Stimulated activated naive B cell treated with anti-CD40 and anti-IgM and Interleukin-4, amounts not matched to agents 10 μg/mL and 1 μg/mL and 100 μg/mL, for 72 hours (primary cell): ENCODE results near the gene MYLIP.
A peak's percentile ranks its signal among the peaks of the same experiment; 100 is the strongest.

ENCODE experiments used
- ATAC-seq, 2 donors: fragments of 150-1000 bp; cut with Tn5 transposase; replicated peaks; 2 replicates each; pipeline ENCODE4 v1.10.0; 2021; ENCODE audit warnings: moderate library complexity in 1 of 2
- DNase-seq: peaks from one replicate; pipeline ENCODE4 v3.0.0; 2021
- H3K27ac Mint-ChIP-seq: one replicate; pipeline ENCODE4 v1.8.0; 2022; ENCODE audit warnings: mild to moderate bottlenecking, mixed read lengths
- H3K27me3 Mint-ChIP-seq, 2 donors: one replicate each; pipeline ENCODE4 v1.8.0; 2022; ENCODE audit warnings: mixed read lengths in 2 of 2
- H3K36me3 Mint-ChIP-seq, 2 donors: one replicate each; pipeline ENCODE4 v1.8.0; 2022; ENCODE audit warnings: mixed read lengths in 2 of 2, mild to moderate bottlenecking in 1 of 2
- H3K4me1 Mint-ChIP-seq, 2 donors: one replicate each; pipeline ENCODE4 v1.8.0; 2022; ENCODE audit warnings: mixed read lengths in 2 of 2, mild to moderate bottlenecking in 1 of 2
- H3K4me3 Mint-ChIP-seq, 2 donors: one replicate each; pipeline ENCODE4 v1.8.0; 2022; ENCODE audit warnings: mild to moderate bottlenecking in 2 of 2, mixed read lengths in 2 of 2, moderate library complexity in 1 of 2
- H3K9me3 Mint-ChIP-seq, 2 donors: one replicate each; pipeline ENCODE4 v1.8.0; 2022; ENCODE audit warnings: mixed read lengths in 2 of 2, mild to moderate bottlenecking in 1 of 2

Gene MYLIP

GRCh38 chr6:16097382-16098171 is 31.3 kb upstream of the MYLIP start:
- DNase-seq: no peak
- H3K36me3 Mint-ChIP-seq: peaks cover 3 to 5% of the 10 kb centered on the region in 2 donors
- H3K27ac Mint-ChIP-seq: no peak overlapping the region
- no peaks in the 10 kb centered on the region for H3K4me1 Mint-ChIP-seq
- no peak for ATAC-seq
- H3K9me3 Mint-ChIP-seq: peaks cover 18 to 22% of the 10 kb centered on the region in 2 donors
- no peak overlapping the region for H3K4me3 Mint-ChIP-seq
- H3K27me3 Mint-ChIP-seq: peaks cover 0 to 5% of the 10 kb centered on the region in 2 donors

DNA sequence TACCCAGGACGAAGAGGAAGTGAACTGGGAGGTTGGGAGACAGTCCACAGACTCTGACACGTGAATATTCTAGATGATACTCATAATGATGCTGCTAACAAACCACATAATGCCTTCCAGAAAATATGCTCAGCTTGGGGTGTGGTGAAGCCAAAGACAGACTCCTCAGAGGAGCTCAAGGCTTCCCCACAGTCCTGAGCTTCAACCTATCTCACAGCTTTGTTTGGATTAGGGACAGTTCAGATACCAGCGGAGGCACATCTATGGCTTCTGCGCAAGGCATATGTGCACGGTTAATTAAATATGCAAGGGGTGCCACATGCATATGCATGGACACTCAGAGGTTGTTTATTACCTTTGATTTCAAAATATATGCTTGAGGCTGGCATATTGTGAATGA is 30.7 kb upstream of the MYLIP start:
- ATAC-seq (no peak), DNase-seq (no peak)
- Mint-ChIP-seq H3K27ac (no peak overlapping the region), H3K36me3 (peaks cover 3 to 5% of the 10 kb centered on the region in 2 donors), H3K27me3 (no peaks in the 10 kb centered on the region), H3K9me3 (peaks cover 18 to 22% of the 10 kb centered on the region in 2 donors), H3K4me1 (no peaks in the 10 kb centered on the region), H3K4me3 (no peak overlapping the region)

DNA sequence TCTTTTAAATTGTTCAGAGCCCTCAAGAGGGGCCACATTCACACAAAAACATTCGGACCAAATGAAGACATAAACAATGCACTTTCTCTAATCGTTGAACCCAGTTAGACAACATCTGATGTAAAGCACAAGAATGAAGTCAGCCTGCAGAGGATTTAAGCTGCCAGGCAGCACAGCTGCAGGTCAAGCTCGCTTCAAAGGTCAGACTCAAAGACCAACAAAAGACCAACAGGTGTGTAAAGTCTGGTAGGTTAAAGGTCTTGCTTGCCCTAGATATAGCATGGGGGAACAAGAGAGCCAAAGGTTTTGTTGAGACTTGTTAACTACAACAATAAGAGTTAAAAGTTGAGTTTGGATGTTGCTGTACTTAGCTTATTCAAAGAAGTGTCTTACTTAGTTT is 26.7 kb upstream of the MYLIP start:
- Mint-ChIP-seq H3K4me3 (no peak overlapping the region), H3K27ac (no peak overlapping the region), H3K9me3 (peaks cover 18 to 22% of the 10 kb centered on the region in 2 donors), H3K4me1 (peaks cover 0 to 5% of the 10 kb centered on the region in 2 donors), H3K36me3 (peaks cover 3 to 5% of the 10 kb centered on the region in 2 donors), H3K27me3 (no peaks in the 10 kb centered on the region)
- ATAC-seq: no peak
- DNase-seq: no peak

GRCh38 chr6:16103722-16104121 is 25.2 kb upstream of the MYLIP start:
- peaks cover 3 to 5% of the 10 kb centered on the region in 2 donors for H3K36me3 Mint-ChIP-seq
- ATAC-seq (no peak), DNase-seq (no peak)
- H3K27ac Mint-ChIP-seq: no peak overlapping the region
- no peaks in the 10 kb centered on the region for H3K27me3 Mint-ChIP-seq
- H3K4me1 Mint-ChIP-seq: peaks cover 0 to 5% of the 10 kb centered on the region in 2 donors
- no peak overlapping the region for H3K4me3 Mint-ChIP-seq
- peaks cover 18 to 20% of the 10 kb centered on the region in 2 donors for H3K9me3 Mint-ChIP-seq

GRCh38 chr6:16104624-16105433 is 24.1 kb upstream of the MYLIP start:
- Mint-ChIP-seq H3K4me1 (peaks cover 0 to 5% of the 10 kb centered on the region in 2 donors), H3K27me3 (no peaks in the 10 kb centered on the region), H3K9me3 (peaks cover 12 to 14% of the 10 kb centered on the region in 2 donors), H3K36me3 (peaks cover 1 to 4% of the 10 kb centered on the region in 2 donors), H3K27ac (no peak overlapping the region), H3K4me3 (peak overlapping the region in 1 of 2 donors; percentile 6)
- DNase-seq (no peak), ATAC-seq (peak; percentile 31 to 42)

GRCh38 chr6:16105854-16106253 is 23.0 kb upstream of the MYLIP start:
- no peak overlapping the region for H3K27ac Mint-ChIP-seq
- DNase-seq: no peak
- H3K4me3 Mint-ChIP-seq: no peak overlapping the region
- peaks cover 0 to 5% of the 10 kb centered on the region in 2 donors for H3K4me1 Mint-ChIP-seq
- H3K9me3 Mint-ChIP-seq: peaks cover 1 to 5% of the 10 kb centered on the region in 2 donors
- no peak for ATAC-seq
- H3K36me3 Mint-ChIP-seq: peaks cover 0 to 1% of the 10 kb centered on the region in 2 donors
- no peaks in the 10 kb centered on the region for H3K27me3 Mint-ChIP-seq

DNA sequence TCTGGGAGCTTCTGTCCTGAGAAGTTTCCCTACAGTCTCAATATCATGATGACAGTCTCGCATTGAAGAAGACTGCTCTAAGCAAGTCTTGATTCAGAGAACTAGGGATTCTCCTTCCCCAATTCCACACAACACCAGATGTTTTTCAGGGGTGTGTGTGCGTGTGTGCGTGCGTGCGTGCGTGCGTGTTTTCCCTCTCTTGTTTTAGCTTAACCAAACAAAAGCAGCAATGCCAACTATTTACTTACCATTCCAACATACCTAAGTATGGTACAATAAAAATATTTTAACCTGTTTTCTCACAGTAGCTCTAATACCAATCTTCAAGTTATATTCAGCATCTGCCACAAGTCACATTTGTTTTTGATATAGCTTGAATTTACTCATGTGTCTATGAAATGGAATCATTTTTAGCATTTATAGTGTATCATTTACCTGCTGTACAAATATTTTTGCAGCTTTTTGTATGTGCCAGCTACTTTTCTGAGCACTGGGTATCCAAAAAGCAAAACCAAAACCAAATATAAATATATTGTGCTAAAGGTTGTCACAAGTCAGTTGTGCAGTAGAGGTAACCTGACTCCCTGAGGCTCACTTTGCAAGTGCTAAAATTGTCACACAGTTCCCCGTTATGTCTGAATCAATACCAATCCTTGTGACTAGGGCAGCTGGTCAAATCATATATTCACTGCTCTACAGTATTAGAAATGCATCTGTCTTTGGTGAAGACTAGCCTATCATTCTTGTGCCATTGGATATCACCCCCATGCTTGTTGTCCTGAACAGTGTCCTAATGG is 21.7 kb upstream of the MYLIP start:
- Mint-ChIP-seq H3K4me1 (peaks cover 0 to 5% of the 10 kb centered on the region in 2 donors), H3K4me3 (no peak overlapping the region), H3K9me3 (no peaks in the 10 kb centered on the region), H3K27ac (no peak overlapping the region), H3K27me3 (no peaks in the 10 kb centered on the region), H3K36me3 (no peaks in the 10 kb centered on the region)
- ATAC-seq: no peak
- DNase-seq: no peak

DNA sequence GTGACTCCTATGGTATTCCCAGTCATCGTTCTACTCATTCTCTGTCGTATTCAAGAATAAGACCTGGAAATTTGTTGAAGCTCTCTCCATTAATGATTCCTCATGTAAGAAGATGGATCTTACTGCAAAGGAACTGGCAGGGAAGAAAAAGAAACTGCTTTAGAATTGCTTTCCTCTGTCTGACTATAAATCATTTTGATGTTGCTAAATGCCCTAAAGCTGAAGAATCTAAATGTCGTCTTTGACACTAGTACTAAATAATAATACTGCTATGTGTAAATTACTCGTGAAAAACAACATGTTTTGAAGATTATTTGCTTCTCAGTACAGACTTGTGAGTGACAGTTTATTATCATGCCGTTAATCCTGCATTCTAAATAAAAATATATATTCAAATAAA is 20.5 kb upstream of the MYLIP start:
- H3K9me3 Mint-ChIP-seq: no peaks in the 10 kb centered on the region
- peaks cover 0 to 5% of the 10 kb centered on the region in 2 donors for H3K4me1 Mint-ChIP-seq
- no peak overlapping the region for H3K27ac Mint-ChIP-seq
- no peak overlapping the region for H3K4me3 Mint-ChIP-seq
- no peaks in the 10 kb centered on the region for H3K27me3 Mint-ChIP-seq
- no peaks in the 10 kb centered on the region for H3K36me3 Mint-ChIP-seq
- ATAC-seq (no peak), DNase-seq (no peak)

DNA sequence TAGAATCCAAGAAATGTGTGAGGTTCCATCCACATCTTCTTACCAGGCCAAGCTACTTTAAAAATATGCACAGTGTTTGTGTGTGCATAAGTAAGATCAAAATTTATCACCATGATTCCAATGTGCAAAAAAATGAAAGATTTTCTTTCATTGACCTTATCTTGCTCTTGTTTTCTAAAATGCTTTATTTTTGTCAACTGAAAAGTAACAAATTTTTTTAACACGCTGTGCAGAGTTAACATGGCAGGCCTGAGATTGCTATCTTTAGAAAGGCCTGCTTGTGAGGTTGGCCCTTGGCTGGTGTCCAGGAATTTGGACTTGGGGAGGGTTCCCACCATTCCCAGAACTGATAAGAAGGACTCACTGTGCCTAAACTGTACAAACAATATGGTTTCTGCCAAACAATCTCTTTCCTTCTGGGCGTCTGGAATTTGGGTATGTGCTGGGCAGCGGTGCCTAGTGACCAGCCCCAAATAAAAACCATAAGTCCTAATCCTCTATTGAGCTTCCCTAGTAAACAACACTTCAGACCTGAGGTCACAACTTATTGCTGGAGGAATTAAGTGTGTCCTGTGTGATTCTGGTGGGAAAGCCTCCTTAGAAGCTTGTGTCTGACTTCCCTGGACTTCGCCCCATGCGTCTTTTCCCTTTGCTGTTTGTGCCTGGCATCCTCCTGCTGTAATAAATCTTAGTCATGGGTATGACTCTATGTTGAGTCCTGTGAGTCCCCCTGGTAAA is 19.8 kb upstream of the MYLIP start:
- Mint-ChIP-seq H3K9me3 (no peaks in the 10 kb centered on the region), H3K27ac (no peak overlapping the region), H3K4me3 (no peak overlapping the region), H3K4me1 (peaks cover 0 to 5% of the 10 kb centered on the region in 2 donors), H3K27me3 (no peaks in the 10 kb centered on the region), H3K36me3 (no peaks in the 10 kb centered on the region)
- no peak for DNase-seq
- no peak for ATAC-seq

- Mint-ChIP-seq H3K27ac (peak overlapping the region; percentile 39), H3K4me1 (no peaks in the 10 kb centered on the region), H3K36me3 (no peaks in the 10 kb centered on the region), H3K27me3 (no peaks in the 10 kb centered on the region), H3K9me3 (no peaks in the 10 kb centered on the region), H3K4me3 (no peak overlapping the region)
- no peak for ATAC-seq
- no peak for DNase-seq
Measured at GRCh38 chr6:16109659-16110305, 19.1 kb upstream of the MYLIP start.

- H3K27ac Mint-ChIP-seq: no peak overlapping the region
- no peaks in the 10 kb centered on the region for H3K9me3 Mint-ChIP-seq
- H3K4me1 Mint-ChIP-seq: no peaks in the 10 kb centered on the region
- peaks cover 5 to 10% of the 10 kb centered on the region in 2 donors for H3K27me3 Mint-ChIP-seq
- H3K4me3 Mint-ChIP-seq: no peak overlapping the region
- DNase-seq: no peak
- no peaks in the 10 kb centered on the region for H3K36me3 Mint-ChIP-seq
- no peak for ATAC-seq
Measured at GRCh38 chr6:16118825-16119224, 10.1 kb upstream of the MYLIP start.

GRCh38 chr6:16121339-16121738 is 7.5 kb upstream of the MYLIP start:
- Mint-ChIP-seq H3K4me3 (no peak overlapping the region), H3K4me1 (peaks cover 5 to 12% of the 10 kb centered on the region in 2 donors), H3K27me3 (peaks cover 5 to 10% of the 10 kb centered on the region in 2 donors), H3K36me3 (no peaks in the 10 kb centered on the region), H3K9me3 (no peaks in the 10 kb centered on the region), H3K27ac (no peak overlapping the region)
- DNase-seq (no peak), ATAC-seq (no peak)

GRCh38 chr6:16122197-16122596 is 6.7 kb upstream of the MYLIP start:
- Mint-ChIP-seq H3K27me3 (peaks cover 5 to 13% of the 10 kb centered on the region in 2 donors), H3K4me3 (no peak overlapping the region), H3K27ac (no peak overlapping the region), H3K36me3 (no peaks in the 10 kb centered on the region), H3K4me1 (peaks cover 7 to 19% of the 10 kb centered on the region in 2 donors), H3K9me3 (no peaks in the 10 kb centered on the region)
- ATAC-seq (no peak), DNase-seq (no peak)
